ENCODE data around the gene PLEKHG3. TPM values are rescaled to one million over a fixed set of nuclear protein-coding genes. Genes with fewer than 3 reads are reported as not detected.

The PLEKHG3 gene
- total RNA-seq, 4 donors from 2014 or later, result 58.1 to 273 (median 94.7) TPM

- DNase-seq, result no peak
- TF ChIP-seq CTCF (IDR thresholded peaks at IDR 0.05) (no peak), POLR2AphosphoS5 (IDR thresholded peaks at IDR 0.05) (peak in 1 of 3 donors; percentile 33)
- Histone ChIP-seq H3K4me3 (peak overlapping the region; percentile 75 to 98 (median 85)), H3K27ac (peak overlapping the region; percentile 91 to 97 (median 94)), H3K9me3 (no peaks in the 10 kb centered on the region), H3K4me1 (peaks cover 22 to 76% (median 65%) of the 10 kb centered on the region in 4 donors), H3K27me3 (no peaks in the 10 kb centered on the region), H3K36me3 (no peaks in the 10 kb centered on the region)
- intact Hi-C loops (cut with DNase I; ENCODE audit: low total_unique reads), result no loop called here
- WGBS, 2 donors (ENCODE audit: low coverage in 1 of 2), result 15% methylated on average over 14 of the region's 18 CpGs; no CpG with 5 or more reads in 1 of the 2 donors
- in situ Hi-C loops (cut with MboI; ENCODE audit: low pct_ligation_motif_present in 1 of 4, low pct_unique_long_range_greater_than_20kb in 1 of 4, low sequenced_read_pairs in 3 of 4), result no loop called here
Measured at GRCh38 chr14:64705381-64706118, 1.3 kb downstream of the PLEKHG3 start.

- Histone ChIP-seq H3K4me3 (peak overlapping the region in 3 of 4 donors; percentile 75 to 92 (median 78)), H3K4me1 (peaks cover 28 to 81% (median 69%) of the 10 kb centered on the region in 4 donors), H3K27ac (peak overlapping the region; percentile 91 to 97 (median 94)), H3K27me3 (no peaks in the 10 kb centered on the region), H3K36me3 (no peaks in the 10 kb centered on the region), H3K9me3 (no peaks in the 10 kb centered on the region)
- WGBS, 2 donors (ENCODE audit: low coverage in 1 of 2), result 35% methylated on average over 4 of the region's 4 CpGs; no CpG with 5 or more reads in 1 of the 2 donors
- no peak for TF ChIP-seq EP300 (IDR thresholded peaks at IDR 0.05; ENCODE audit: low read depth)
- no peak for TF ChIP-seq CTCF (IDR thresholded peaks at IDR 0.05)
- no peak for TF ChIP-seq POLR2AphosphoS5 (IDR thresholded peaks at IDR 0.05)
- no peak for TF ChIP-seq POLR2A (IDR thresholded peaks at IDR 0.05)
- in situ Hi-C loops (cut with MboI; ENCODE audit: low pct_ligation_motif_present in 1 of 4, low pct_unique_long_range_greater_than_20kb in 1 of 4, low sequenced_read_pairs in 3 of 4) (no loop called here), intact Hi-C loops (cut with DNase I; ENCODE audit: low total_unique reads) (no loop called here)
- DNase-seq, result no peak
Measured at GRCh38 chr14:64706119-64706592, 1.9 kb downstream of the PLEKHG3 start.

GRCh38 chr14:64706593-64707193 is 2.5 kb downstream of the PLEKHG3 start:
- H3K9me3 ChIP-seq, result no peaks in the 10 kb centered on the region
- peak overlapping the region in 2 of 4 donors; percentile 75 to 92 for H3K4me3 ChIP-seq
- WGBS, 2 donors (ENCODE audit: low coverage in 1 of 2), result 30% methylated on average over 14 of the region's 14 CpGs; no CpG with 5 or more reads in 1 of the 2 donors
- intact Hi-C loops (cut with DNase I; ENCODE audit: low total_unique reads), result no loop called here
- no peaks in the 10 kb centered on the region for H3K36me3 ChIP-seq
- DNase-seq, result no peak
- in situ Hi-C loops (cut with MboI; ENCODE audit: low pct_ligation_motif_present in 1 of 4, low pct_unique_long_range_greater_than_20kb in 1 of 4, low sequenced_read_pairs in 3 of 4), result no loop called here
- peak overlapping the region; percentile 91 to 97 (median 94) for H3K27ac ChIP-seq
- TF ChIP-seq EP300 (IDR thresholded peaks at IDR 0.05; ENCODE audit: low read depth), result no peak
- no peak for TF ChIP-seq CTCF (IDR thresholded peaks at IDR 0.05)
- no peak for TF ChIP-seq POLR2A (IDR thresholded peaks at IDR 0.05)
- TF ChIP-seq POLR2AphosphoS5 (IDR thresholded peaks at IDR 0.05), result no peak
- H3K27me3 ChIP-seq, result no peaks in the 10 kb centered on the region
- H3K4me1 ChIP-seq, result peaks cover 28 to 82% (median 69%) of the 10 kb centered on the region in 4 donors

GRCh38 chr14:64707661-64708060 is 3.4 kb downstream of the PLEKHG3 start:
- TF ChIP-seq POLR2A (IDR thresholded peaks at IDR 0.05), result no peak
- TF ChIP-seq CTCF (IDR thresholded peaks at IDR 0.05), result no peak
- TF ChIP-seq EP300 (IDR thresholded peaks at IDR 0.05; ENCODE audit: low read depth), result no peak
- TF ChIP-seq POLR2AphosphoS5 (IDR thresholded peaks at IDR 0.05), result peak in 1 of 3 donors; percentile 73
- 54 to 59% methylated on average over 7 of the region's 7 CpGs for WGBS, 2 donors (ENCODE audit: low coverage in 1 of 2)
- intact Hi-C loops (cut with DNase I; ENCODE audit: low total_unique reads) (no loop called here), in situ Hi-C loops (cut with MboI; ENCODE audit: low pct_ligation_motif_present in 1 of 4, low pct_unique_long_range_greater_than_20kb in 1 of 4, low sequenced_read_pairs in 3 of 4) (no loop called here)
- no peaks in the 10 kb centered on the region for H3K36me3 ChIP-seq
- peaks cover 28 to 77% (median 68%) of the 10 kb centered on the region in 4 donors for H3K4me1 ChIP-seq
- H3K4me3 ChIP-seq, result no peak overlapping the region
- peak; percentile 53 for DNase-seq
- peak overlapping the region; percentile 91 to 97 (median 94) for H3K27ac ChIP-seq
- H3K27me3 ChIP-seq, result no peaks in the 10 kb centered on the region
- H3K9me3 ChIP-seq, result no peaks in the 10 kb centered on the region
